Breast epithelium (tissue), 3 donors: Measurements from ENCODE around the gene RNASE9.

Experiments used
- CTCF ChIP-seq, 3 donors: fragments of 450-650 bp; IDR thresholded peaks; one replicate each; pipeline ENCODE4 v1.5.1; 2016 to 2017; ENCODE audit warnings: antibody characterized with exemption in 3 of 3, mild to moderate bottlenecking in 3 of 3, moderate library complexity in 3 of 3
- POLR2A ChIP-seq: fragments of 450-650 bp; IDR thresholded peaks from one replicate; pipeline ENCODE4 v1.6.1; 2016; ENCODE audit warnings: antibody characterized with exemption, mild to moderate bottlenecking, moderate library complexity
- POLR2AphosphoS5 ChIP-seq, 3 donors: sonication (generic); formaldehyde crosslinking; IDR thresholded peaks; one replicate each; pipeline ENCODE4 v1.6.1; 2017; ENCODE audit warnings: antibody characterized with exemption in 3 of 3

GRCh38 chr14:20578325-20578724 lies 17.5 kb upstream of the RNASE9 start:
- no peak for TF ChIP-seq POLR2A
- TF ChIP-seq CTCF (IDR thresholded peaks at IDR 0.05), result no peak
- no peak for TF ChIP-seq POLR2AphosphoS5 (IDR thresholded peaks at IDR 0.05)
